T-helper 2 cell treated with Interferon-gamma antibody and Interleukin-4, amounts not matched to agents 5 μg/mL and 100 μg/mL, for 36 hours (primary cell): Measurements from ENCODE around the gene ENAM.
"Not testable (repeated sequence)": the region's sequence is repeated elsewhere in the genome, so short reads cannot be mapped to it uniquely, and the experiment has no call there.

ENCODE experiments used
- DNase-seq: peaks from one replicate; pipeline ENCODE4 v3.0.0; 2021; ENCODE audit warnings: low spot score
- H3K27ac Mint-ChIP-seq: one replicate; pipeline ENCODE4 v1.8.0; 2021; ENCODE audit warnings: mild to moderate bottlenecking, mixed read lengths
- H3K27me3 Mint-ChIP-seq: one replicate; pipeline ENCODE4 v1.8.0; 2021; ENCODE audit warnings: low read depth, mixed read lengths
- H3K36me3 Mint-ChIP-seq: one replicate; pipeline ENCODE4 v1.8.0; 2021; ENCODE audit warnings: low read depth, mixed read lengths
- H3K4me1 Mint-ChIP-seq: one replicate; pipeline ENCODE4 v1.8.0; 2021; ENCODE audit warnings: low read depth, mixed read lengths
- H3K4me3 Mint-ChIP-seq: one replicate; pipeline ENCODE4 v1.8.0; 2022; ENCODE audit warnings: mild to moderate bottlenecking, moderate library complexity, mixed read lengths
- H3K9me3 Mint-ChIP-seq: one replicate; pipeline ENCODE4 v1.8.0; 2021; ENCODE audit warnings: mixed read lengths

Gene ENAM

DNA sequence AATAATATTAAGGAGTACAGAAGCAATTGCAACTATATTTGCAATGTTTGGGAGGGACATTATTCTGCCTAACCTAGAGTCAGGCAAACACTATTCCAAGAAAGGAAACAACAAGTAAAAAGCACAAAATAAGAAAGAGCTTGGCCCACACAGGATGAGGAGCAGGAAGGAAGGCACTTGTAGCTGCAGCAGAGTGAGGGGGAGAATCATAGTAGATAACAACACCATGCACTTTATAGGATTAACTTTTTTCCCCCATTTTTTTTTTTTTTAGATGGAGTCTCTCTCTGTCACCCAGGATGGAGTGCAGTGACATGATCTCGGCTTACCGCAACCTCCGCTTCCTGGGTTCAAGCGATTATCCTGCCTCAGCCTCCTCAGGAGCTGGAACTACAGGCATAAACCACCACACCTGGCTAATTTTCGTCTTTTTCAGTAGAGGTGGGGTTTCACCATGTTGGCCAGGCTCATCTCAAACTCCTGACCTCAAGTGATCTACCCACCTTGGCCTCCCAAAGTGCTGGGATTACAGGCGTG lies 48.1 kb downstream of the ENAM start:
- Mint-ChIP-seq H3K27me3 (peaks cover 15% of the 10 kb centered on the region), H3K4me1 (peaks cover 20% of the 10 kb centered on the region), H3K4me3 (no peak overlapping the region), H3K27ac (no peak overlapping the region), H3K9me3 (no peaks in the 10 kb centered on the region), H3K36me3 (no peaks in the 10 kb centered on the region)
- no peak for DNase-seq

DNA sequence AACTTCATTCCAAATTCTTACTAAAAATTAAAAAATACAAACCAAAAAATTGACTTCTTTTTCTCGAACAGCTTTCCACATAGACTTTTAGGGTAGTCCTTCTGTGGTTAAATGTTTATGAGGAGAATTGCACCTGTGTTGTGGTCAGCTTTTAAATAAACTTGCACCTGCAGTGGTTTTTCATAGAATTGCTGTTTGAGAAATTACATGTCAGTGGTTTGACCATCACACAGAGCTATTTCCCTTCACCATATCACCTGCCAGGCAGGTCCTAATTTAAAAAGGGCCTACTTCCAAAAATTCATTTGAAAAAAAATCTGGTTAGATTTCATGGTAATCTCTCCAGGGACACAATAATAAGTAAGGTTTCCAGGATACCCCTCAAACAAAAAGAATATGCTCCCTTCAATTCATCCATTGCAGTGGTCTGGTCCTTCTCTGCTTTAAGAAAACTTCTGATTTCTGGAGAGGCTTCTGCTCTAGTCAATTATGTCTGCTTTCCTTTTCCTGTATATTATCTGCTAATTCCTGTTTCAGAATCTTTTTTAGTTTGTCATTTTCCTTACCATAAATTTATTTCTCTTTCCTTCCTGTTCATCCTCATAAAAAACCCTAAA lies 49.9 kb downstream of the ENAM start:
- no peaks in the 10 kb centered on the region for H3K9me3 Mint-ChIP-seq
- peak overlapping the region; percentile 27 for H3K4me3 Mint-ChIP-seq
- peaks cover 20% of the 10 kb centered on the region for H3K4me1 Mint-ChIP-seq
- H3K36me3 Mint-ChIP-seq: no peaks in the 10 kb centered on the region
- no peak for DNase-seq
- peaks cover 11% of the 10 kb centered on the region for H3K27me3 Mint-ChIP-seq
- H3K27ac Mint-ChIP-seq: peak overlapping the region; percentile 1

DNA sequence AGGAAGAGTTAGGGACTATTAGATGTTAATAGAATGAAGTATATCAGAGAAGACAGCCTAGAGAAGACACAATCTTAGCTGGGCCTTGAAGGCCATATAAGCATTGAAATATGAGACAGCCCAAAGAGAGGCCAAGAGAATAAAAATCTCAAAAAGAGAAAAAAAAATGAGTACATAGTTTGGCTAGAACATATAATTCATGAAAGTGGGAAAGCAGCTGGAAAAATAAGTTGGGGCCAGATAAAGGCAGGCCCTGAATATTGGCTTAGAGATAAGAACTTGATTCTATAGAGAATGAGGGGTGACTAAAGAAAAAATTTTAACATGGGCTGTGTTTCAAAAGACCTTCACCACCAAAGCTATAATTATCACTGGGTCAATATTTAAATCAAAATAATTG lies 52.4 kb downstream of the ENAM start:
- Mint-ChIP-seq H3K4me1 (peaks cover 20% of the 10 kb centered on the region), H3K4me3 (no peak overlapping the region), H3K9me3 (no peaks in the 10 kb centered on the region), H3K27me3 (no peaks in the 10 kb centered on the region), H3K27ac (no peak overlapping the region), H3K36me3 (no peaks in the 10 kb centered on the region)
- DNase-seq: no peak

DNA sequence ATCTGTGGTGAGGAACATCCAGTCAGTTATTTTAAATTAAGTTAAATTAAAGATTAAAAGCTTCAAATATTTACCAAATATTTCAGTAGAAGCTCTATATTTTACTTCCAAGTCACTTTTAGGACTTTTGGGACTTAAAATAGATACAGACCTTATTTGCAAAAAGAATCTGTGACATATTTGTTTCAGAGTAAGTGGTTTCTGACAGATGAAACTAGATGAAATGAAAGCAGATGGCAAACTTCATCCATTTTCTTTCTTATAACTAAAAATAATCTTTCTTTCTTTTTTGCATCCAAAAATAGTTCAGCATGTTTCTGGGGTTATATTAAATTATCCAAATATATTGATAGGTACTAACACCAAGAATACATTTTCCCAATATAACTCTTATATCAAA lies 53.2 kb downstream of the ENAM start:
- Mint-ChIP-seq H3K27ac (no peak overlapping the region), H3K27me3 (no peaks in the 10 kb centered on the region), H3K4me3 (no peak overlapping the region), H3K4me1 (peaks cover 17% of the 10 kb centered on the region), H3K9me3 (no peaks in the 10 kb centered on the region), H3K36me3 (no peaks in the 10 kb centered on the region)
- no peak for DNase-seq

DNA sequence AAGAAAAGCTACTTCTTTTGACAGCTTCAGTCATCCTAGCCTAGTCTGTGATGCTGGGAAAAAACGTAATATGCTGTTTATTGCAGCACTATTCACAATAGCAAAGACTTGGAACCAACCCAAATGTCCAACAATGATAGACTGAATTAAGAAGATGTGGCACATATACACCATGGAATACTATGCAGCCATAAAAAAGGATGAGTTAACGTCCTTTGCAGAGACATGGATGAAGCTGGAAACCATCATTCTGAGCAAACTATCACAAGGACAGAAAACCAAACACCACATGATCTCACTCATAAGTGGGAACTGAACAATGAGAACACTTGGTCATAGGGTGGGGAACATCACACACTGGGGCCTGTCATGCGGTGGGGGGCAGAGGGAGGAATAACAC lies 53.6 kb downstream of the ENAM start:
- not testable (repeated sequence) for H3K9me3 Mint-ChIP-seq, DNase-seq

DNA sequence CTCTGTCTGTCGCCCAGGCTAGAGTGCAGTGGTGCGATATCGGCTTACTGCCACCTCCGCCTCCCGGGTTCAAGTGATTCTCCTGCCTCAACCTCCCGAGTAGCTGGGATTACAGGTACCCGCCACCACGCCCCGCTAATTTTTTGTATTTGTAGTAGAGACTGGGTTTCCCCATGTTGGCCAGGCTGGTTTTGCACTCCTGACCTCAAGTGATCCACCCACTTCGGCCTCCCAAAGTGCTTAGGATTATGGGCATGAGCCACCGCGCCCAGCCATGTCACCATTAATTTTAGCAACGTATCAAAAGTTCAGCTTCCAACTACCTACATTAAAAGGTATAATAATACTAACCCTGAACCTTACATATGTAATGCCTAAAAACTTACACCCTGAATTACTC lies 58.8 kb downstream of the ENAM start:
- peaks cover 21% of the 10 kb centered on the region for H3K36me3 Mint-ChIP-seq
- no peaks in the 10 kb centered on the region for H3K9me3 Mint-ChIP-seq
- H3K4me3 Mint-ChIP-seq: peak overlapping the region; percentile 96
- DNase-seq: no peak
- peak overlapping the region; percentile 92 for H3K27ac Mint-ChIP-seq
- H3K27me3 Mint-ChIP-seq: no peaks in the 10 kb centered on the region
- H3K4me1 Mint-ChIP-seq: peaks cover 25% of the 10 kb centered on the region

More for the DNA sequence above, 53.6 kb downstream of the ENAM start:
- H3K36me3 Mint-ChIP-seq, H3K27ac Mint-ChIP-seq, H3K4me3 Mint-ChIP-seq, H3K27me3 Mint-ChIP-seq: not testable (repeated sequence)
- H3K4me1 Mint-ChIP-seq: peaks cover 15% of the 10 kb centered on the region

DNA sequence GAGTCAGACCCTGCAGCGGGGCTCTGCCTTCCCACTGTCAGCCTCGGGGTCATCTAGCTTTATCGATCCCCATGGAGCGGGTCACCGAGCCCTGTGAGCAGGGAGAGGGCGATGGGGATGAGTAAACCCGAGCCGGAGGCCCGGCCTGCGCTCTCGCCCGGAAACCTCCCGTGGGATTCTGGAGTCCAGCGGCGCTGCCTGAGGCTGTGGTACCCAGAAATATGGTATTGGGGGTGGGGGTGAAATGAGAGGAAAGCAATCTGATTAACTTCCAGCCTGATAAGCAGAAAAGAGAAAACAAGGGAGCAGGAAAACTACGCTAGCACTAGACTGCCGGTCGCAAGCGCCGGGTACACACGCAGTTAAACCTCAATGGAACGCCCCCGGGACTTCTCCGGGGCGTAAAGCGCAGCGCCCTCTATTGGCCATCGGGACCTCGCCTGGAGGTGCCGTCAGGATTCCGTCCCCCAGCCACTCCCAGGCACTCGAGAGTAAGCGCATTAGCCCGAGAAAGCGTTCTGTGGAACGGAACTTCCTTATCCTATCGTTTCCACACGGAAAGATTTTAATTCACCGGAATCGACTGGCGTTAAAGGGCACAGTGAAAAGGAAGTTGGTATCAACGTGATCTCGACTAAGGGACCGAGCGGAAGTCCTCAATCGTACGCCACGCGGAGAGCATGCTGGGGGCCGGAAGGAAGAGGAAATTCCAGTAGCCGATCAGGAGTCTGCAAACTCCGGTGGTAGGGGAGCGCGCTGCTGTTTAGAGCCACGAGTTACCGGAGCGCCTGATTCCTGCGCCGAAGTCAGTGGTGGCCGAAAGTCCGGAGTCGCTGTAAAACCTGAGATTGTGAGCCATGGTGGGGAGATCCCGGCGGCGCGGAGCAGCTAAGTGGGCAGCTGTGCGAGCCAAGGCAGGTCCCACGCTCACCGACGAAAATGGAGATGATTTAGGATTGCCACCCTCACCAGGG lies 59.6 kb downstream of the ENAM start, which contains the start of gene UTP3:
Gene UTP3 (plus strand): TSS at position 712 of the 974 bp plus-strand sequence. CDS start 146 bp downstream, at position 858.
- Mint-ChIP-seq H3K4me1 (peaks cover 25% of the 10 kb centered on the region), H3K9me3 (no peaks in the 10 kb centered on the region), H3K27me3 (no peaks in the 10 kb centered on the region), H3K27ac (peak within 1 kb of the TSS; percentile 92), H3K4me3 (peak within 1 kb of the TSS; percentile 96), H3K36me3 (peaks cover 21% of the 10 kb centered on the region)
- peak; percentile 93 for DNase-seq

DNA sequence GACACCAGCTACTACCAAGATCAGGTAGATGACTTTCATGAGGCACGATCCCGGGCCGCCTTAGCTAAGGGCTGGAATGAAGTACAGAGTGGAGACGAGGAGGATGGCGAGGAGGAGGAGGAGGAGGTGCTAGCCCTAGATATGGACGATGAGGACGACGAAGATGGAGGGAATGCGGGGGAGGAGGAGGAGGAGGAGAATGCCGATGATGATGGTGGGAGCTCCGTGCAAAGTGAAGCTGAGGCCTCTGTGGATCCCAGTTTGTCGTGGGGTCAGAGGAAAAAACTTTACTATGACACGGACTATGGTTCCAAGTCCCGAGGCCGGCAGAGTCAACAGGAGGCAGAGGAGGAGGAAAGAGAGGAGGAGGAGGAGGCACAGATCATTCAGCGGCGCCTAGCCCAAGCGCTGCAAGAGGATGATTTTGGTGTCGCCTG lies 60.3 kb downstream of the ENAM start:
- Mint-ChIP-seq H3K36me3 (peaks cover 21% of the 10 kb centered on the region), H3K4me3 (peak overlapping the region; percentile 96), H3K4me1 (peaks cover 25% of the 10 kb centered on the region), H3K27ac (peak overlapping the region; percentile 92), H3K27me3 (no peaks in the 10 kb centered on the region), H3K9me3 (no peaks in the 10 kb centered on the region)
- DNase-seq: no peak

DNA sequence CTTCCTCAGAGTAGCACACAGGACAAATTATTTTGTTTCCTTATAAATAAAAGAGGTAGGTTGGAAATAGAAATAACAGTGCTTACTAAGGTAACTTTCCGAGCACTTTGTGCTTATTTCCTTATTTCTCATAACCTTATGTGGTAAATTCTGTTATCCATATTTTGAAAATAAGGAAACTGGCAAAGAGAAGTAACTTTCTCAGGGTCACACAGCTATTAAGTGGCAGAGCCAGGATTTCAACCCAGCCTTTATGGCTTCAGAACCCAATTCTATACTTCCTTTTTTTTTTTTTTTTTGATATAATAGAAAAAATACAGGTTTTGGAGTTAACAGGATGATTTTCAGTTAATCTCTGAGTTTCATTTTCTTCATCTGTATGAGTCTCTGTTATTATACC lies 63.1 kb downstream of the ENAM start:
- H3K27ac Mint-ChIP-seq: no peak overlapping the region
- no peaks in the 10 kb centered on the region for H3K9me3 Mint-ChIP-seq
- DNase-seq: no peak
- peaks cover 21% of the 10 kb centered on the region for H3K36me3 Mint-ChIP-seq
- peaks cover 25% of the 10 kb centered on the region for H3K4me1 Mint-ChIP-seq
- no peaks in the 10 kb centered on the region for H3K27me3 Mint-ChIP-seq
- H3K4me3 Mint-ChIP-seq: no peak overlapping the region

DNA sequence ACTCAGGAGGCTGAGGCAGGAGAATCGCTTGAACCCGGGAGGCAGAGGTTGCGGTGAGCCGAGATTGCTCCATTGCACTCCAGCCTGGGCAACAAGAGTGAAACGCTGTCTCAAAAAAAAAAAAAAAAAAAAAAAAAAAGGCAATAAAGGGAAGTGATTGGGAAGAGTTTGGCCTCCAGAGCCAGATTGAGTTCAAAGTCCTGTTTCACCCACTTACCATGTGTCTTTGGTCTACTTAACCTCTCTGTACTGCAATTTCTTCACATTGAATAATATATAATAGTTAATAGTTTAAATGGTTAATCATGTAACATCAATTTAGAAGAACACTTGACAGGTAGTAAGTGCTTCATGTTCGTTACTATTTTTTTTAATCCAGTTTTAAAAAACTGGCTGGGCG lies 66.1 kb downstream of the ENAM start:
- not testable (repeated sequence) for H3K9me3 Mint-ChIP-seq, DNase-seq, H3K27ac Mint-ChIP-seq, H3K27me3 Mint-ChIP-seq, H3K4me3 Mint-ChIP-seq
- Mint-ChIP-seq H3K36me3 (peaks cover 10% of the 10 kb centered on the region), H3K4me1 (peaks cover 14% of the 10 kb centered on the region)
